Tibial nerve (tissue), 4 donors: Measurements from ENCODE around the gene LATS2. TPM values are rescaled to one million over a fixed set of nuclear protein-coding genes. Genes with fewer than 3 reads are reported as not detected.

Experiments
- DNase-seq, 2 donors: peaks; one replicate each; pipeline ENCODE4 v3.0.0-alpha.2; 2019; ENCODE audit warnings: low spot score in 2 of 2
- H3K27ac ChIP-seq, 4 donors: fragments of 200-600 bp; sonication (generic) in 3 of 4; one replicate each; pipeline ENCODE4 v1.5.1; 2017 to 2019; ENCODE audit warnings: mild to moderate bottlenecking in 1 of 4
- H3K27me3 ChIP-seq, 2 donors: fragments of 200-600 bp; sonication (generic) in 1 of 2; one replicate each; pipeline versions ENCODE4 v1.5.1 to v1.6.0; 2017 to 2019
- H3K36me3 ChIP-seq, 3 donors: fragments of 200-600 bp; sonication (generic); one replicate each; pipeline ENCODE4 v1.5.1; 2018 to 2019
- H3K4me1 ChIP-seq, 4 donors: fragments of 200-600 bp; sonication (generic) in 3 of 4; one replicate each; pipeline ENCODE4 v1.5.1; 2017 to 2019
- H3K4me3 ChIP-seq, 4 donors: fragments of 200-600 bp; sonication (generic) in 3 of 4; one replicate each; pipeline ENCODE4 v1.5.1; 2017 to 2019; ENCODE audit warnings: mild to moderate bottlenecking in 1 of 4, moderate library complexity in 1 of 4
- H3K9me3 ChIP-seq, 4 donors: fragments of 200-600 bp; sonication (generic) in 3 of 4; one replicate each; pipeline ENCODE4 v1.5.1; 2017 to 2019
- EP300 ChIP-seq, 2 donors: sonication (generic); formaldehyde crosslinking; IDR thresholded peaks; one replicate each; pipeline ENCODE4 v1.6.1; 2017; ENCODE audit warnings: antibody characterized with exemption in 2 of 2, mild to moderate bottlenecking in 1 of 2
- POLR2A ChIP-seq, 2 donors: fragments of 450-650 bp; IDR thresholded peaks; one replicate each; pipeline ENCODE4 v1.6.1; 2017; ENCODE audit warnings: antibody characterized with exemption in 2 of 2, mild to moderate bottlenecking in 2 of 2, moderate library complexity in 2 of 2
- WGBS, 2 donors: methylation state at CpG; one replicate each; pipeline ENCODE4 v1.1.5; 2018; 5-methylcytosine and 5-hydroxymethylcytosine counted together
- total RNA-seq, 4 donors: library from RNA; depleted of rRNA; stranded (reverse); fragments of >200 nt; gene quantifications; one replicate each; pipeline ENCODE4 v1.1.0, GENCODE V29; 2016
- TF ChIP-seq, protein P1 (sequence below), 5 experiments: fragments of 200-600 bp in 3 of 5; fragments of 450-650 bp in 2 of 5; sonication (generic) in 3 of 5; IDR thresholded peaks; one replicate each; pipeline ENCODE4 v1.5.1; 2016 to 2019; ENCODE audit warnings: antibody characterized with exemption in 5 of 5, mild to moderate bottlenecking in 3 of 5, moderate library complexity in 2 of 5

LATS2 gene
- total RNA-seq, 4 donors from 2014 or later = 40.2 to 49.4 (median 42.3) TPM

DNA sequence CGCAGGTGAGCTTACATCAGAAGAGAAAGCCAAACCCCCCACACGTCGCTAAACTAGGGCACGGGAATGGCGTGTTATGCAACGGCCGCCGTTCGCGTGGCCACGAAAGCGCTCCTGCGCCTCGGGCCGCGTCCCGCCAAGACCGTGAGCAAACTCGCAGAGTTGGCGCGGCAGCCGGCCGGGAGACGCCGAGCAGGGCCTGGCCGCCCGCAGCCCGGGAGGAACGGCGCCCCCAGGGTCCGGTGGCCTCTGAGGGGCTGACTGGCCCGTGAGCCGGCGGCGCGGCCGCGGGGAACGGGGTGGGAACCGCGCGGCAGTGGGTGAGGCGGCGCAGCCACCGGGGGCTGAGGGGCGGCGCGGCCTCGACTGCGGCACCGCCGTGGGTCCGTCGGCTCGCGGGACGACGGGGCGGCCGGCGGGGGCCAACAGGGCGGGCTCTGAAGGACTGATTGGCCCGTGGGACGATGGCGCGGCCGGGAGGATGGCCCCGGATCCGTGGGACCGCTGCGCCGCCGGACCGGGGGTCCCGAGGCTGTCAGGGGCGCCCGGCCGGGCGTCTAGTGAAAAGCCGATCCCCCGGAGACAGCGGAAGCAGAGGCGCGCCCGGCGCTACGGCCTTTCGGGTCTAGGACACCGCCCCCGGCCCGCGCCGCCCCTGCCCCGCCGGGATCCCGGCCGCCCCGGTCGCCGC, 903 bp downstream of the LATS2 start:
- TF ChIP-seq POLR2A (IDR thresholded peaks at IDR 0.05) (no peak), EP300 (IDR thresholded peaks at IDR 0.05) (peak in 1 of 2 donors; percentile 64)
- TF ChIP-seq, protein P1, sequence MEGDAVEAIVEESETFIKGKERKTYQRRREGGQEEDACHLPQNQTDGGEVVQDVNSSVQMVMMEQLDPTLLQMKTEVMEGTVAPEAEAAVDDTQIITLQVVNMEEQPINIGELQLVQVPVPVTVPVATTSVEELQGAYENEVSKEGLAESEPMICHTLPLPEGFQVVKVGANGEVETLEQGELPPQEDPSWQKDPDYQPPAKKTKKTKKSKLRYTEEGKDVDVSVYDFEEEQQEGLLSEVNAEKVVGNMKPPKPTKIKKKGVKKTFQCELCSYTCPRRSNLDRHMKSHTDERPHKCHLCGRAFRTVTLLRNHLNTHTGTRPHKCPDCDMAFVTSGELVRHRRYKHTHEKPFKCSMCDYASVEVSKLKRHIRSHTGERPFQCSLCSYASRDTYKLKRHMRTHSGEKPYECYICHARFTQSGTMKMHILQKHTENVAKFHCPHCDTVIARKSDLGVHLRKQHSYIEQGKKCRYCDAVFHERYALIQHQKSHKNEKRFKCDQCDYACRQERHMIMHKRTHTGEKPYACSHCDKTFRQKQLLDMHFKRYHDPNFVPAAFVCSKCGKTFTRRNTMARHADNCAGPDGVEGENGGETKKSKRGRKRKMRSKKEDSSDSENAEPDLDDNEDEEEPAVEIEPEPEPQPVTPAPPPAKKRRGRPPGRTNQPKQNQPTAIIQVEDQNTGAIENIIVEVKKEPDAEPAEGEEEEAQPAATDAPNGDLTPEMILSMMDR (IDR thresholded peaks at IDR 0.05) = peak in 1 of 5 experiments; percentile 14
- H3K4me1 ChIP-seq = peaks cover 0 to 52% (median 19%) of the 10 kb centered on the region in 4 donors
- H3K27me3 ChIP-seq = no peaks in the 10 kb centered on the region
- H3K27ac ChIP-seq = peak overlapping the region; percentile 99 to 100 (median 100)
- peak overlapping the region; percentile 82 to 97 (median 96) for H3K4me3 ChIP-seq
- no peaks in the 10 kb centered on the region for H3K36me3 ChIP-seq
- DNase-seq = no peak
- H3K9me3 ChIP-seq = no peaks in the 10 kb centered on the region
- WGBS, 2 donors = 1 to 2% methylated on average over 15 to 24 of the region's 100 CpGs

DNA sequence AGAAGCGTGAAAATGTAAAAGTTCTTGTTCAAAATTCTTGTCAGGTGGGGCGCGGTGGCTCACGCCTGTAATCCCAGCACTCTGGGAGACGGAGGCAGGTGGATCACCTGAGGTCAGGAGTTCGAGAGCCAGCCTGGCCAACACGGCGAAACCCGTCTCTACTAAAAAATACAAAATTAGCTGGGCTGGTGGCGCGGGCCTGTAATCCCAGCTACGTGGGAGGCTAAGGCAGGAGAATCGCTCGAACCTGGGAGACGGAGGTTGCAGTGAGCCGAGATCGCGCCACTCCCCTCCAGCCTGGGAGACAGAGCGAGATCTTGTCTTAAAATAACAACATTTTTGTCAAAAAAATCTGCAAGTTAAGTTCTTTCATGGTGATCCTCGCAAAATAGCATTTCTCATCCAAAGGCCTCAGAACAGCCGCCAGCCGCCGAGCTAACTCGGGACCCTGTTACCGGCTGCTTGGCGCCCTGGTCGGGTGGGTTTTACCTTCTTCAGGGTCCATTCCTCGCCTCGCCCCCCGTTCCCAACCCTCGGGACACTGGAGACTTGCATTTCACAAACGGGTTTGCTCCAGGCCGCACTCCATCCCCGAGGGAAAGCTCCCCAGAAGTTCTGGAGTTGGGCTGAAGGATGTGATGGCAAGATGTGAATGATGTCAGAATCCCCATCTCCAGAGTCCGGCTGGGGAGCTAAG, 1.6 kb downstream of the LATS2 start:
- Histone ChIP-seq H3K36me3 (no peaks in the 10 kb centered on the region), H3K9me3 (no peaks in the 10 kb centered on the region), H3K4me1 (peaks cover 0 to 59% (median 26%) of the 10 kb centered on the region in 4 donors), H3K4me3 (peak overlapping the region; percentile 82 to 97 (median 96)), H3K27ac (peak overlapping the region; percentile 99 to 100 (median 100)), H3K27me3 (no peaks in the 10 kb centered on the region)
- TF ChIP-seq, protein P1 (IDR thresholded peaks at IDR 0.05) = no peak
- TF ChIP-seq POLR2A (IDR thresholded peaks at IDR 0.05) (no peak), EP300 (IDR thresholded peaks at IDR 0.05) (no peak)
- WGBS, 2 donors = 48 to 50% methylated on average over 35 of the region's 35 CpGs
- peak in 1 of 2 donors; percentile 30 for DNase-seq

DNA sequence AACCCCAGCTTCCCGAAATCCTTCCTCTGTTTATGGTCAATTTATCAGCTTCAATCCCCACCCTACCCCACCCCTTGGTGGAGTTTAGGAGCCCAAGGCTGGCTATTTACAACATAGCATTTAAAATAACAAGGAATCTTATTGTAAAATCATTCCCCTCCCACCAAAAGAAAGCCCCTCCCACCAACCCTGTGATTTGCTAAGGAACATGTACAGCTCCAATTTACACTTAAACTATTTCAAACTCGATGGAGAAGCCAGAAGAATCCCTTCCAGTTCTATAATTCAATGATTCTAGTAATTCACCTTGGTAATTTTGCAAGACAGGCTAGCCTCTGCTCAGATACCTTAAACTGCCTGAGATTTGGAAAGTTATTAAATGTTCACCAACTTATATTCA, 3.0 kb downstream of the LATS2 start:
- TF ChIP-seq EP300 (IDR thresholded peaks at IDR 0.05) (peak in 1 of 2 donors; percentile 63), POLR2A (IDR thresholded peaks at IDR 0.05) (peak in 1 of 2 donors; percentile 30)
- TF ChIP-seq, protein P1 (IDR thresholded peaks at IDR 0.05) = no peak
- Histone ChIP-seq H3K36me3 (no peaks in the 10 kb centered on the region), H3K4me1 (peaks cover 0 to 73% (median 28%) of the 10 kb centered on the region in 4 donors), H3K9me3 (no peaks in the 10 kb centered on the region), H3K4me3 (peak overlapping the region in 1 of 4 donors; percentile 6), H3K27me3 (no peaks in the 10 kb centered on the region), H3K27ac (peak overlapping the region; percentile 1 to 100 (median 52))
- DNase-seq = no peak
- 10 to 13% methylated on average over 2 of the region's 2 CpGs for WGBS, 2 donors

DNA sequence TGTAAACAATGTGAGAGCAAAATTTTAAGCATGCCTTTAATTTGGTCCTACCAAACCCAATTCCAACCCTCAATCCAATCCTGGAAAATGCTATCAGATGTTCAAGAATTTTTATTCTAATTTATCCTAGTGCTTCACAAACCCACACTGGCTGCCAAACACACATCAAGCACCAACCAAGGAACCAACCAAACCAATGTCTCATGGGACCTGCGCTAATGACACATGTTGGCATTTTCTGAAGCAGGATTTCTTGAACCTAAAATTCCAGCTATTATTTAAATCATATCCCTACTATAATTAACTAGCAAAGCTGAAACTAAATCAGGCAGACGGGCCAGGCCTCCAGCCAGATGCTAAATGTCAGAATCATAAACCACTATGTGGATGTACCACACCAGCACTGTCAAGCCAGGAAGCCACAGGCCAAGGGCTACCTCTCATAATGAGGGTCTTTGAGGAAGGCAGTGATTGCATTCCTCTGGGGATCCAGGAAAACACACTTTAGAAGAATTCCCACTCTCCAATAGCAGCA, 5.8 kb downstream of the LATS2 start:
- peaks cover 0 to 93% (median 28%) of the 10 kb centered on the region in 4 donors for H3K4me1 ChIP-seq
- H3K27ac ChIP-seq = peak overlapping the region in 2 of 4 donors; percentile 99 to 100
- no peak overlapping the region for H3K4me3 ChIP-seq
- TF ChIP-seq POLR2A (IDR thresholded peaks at IDR 0.05) (no peak), EP300 (IDR thresholded peaks at IDR 0.05) (no peak)
- TF ChIP-seq, protein P1 (IDR thresholded peaks at IDR 0.05) = no peak
- H3K36me3 ChIP-seq = no peaks in the 10 kb centered on the region
- no peak for DNase-seq
- WGBS, 2 donors = 59 to 67% methylated on average over 2 of the region's 2 CpGs
- H3K9me3 ChIP-seq = no peaks in the 10 kb centered on the region
- no peaks in the 10 kb centered on the region for H3K27me3 ChIP-seq
